H1 (cell line): ENCODE measurements around the gene ETFDH. TPM values are rescaled to one million over a fixed set of nuclear protein-coding genes. Genes with fewer than 3 reads are reported as not detected.

ENCODE experiments used
- CTCF ChIA-PET: fragments of 300-600 bp; sonication (Branson Sonifier 250); formaldehyde crosslinking; loops from one replicate; lab custom pipeline; 2021; ENCODE audit not compliant: partially characterized antibody; lab: Charles Lee
- POLR2A ChIA-PET: fragments of 300-600 bp; sonication (Branson Sonifier 250); formaldehyde crosslinking; loops from one replicate; lab custom pipeline; 2021; ENCODE audit warnings: inconsistent platforms; ENCODE audit not compliant: partially characterized antibody; lab: Charles Lee
- DNase-seq, 2 experiments: peaks; one replicate each; pipeline versions ENCODE4 v3.0.0 to v3.0.0-alpha.2; 2010 to 2022; ENCODE audit warnings: low spot score in 2 of 2, low read depth in 1 of 2, mixed read lengths in 1 of 2
- FAIRE-seq: peaks from 2 replicates; lab custom pipeline; 2011; peaks lifted over from hg19 to GRCh38; lab: Jason Lieb, UNC
- H2AFZ ChIP-seq: 2 replicates; pipeline ENCODE4 v1.8.1; 2012; ENCODE audit warnings: low read length, inconsistent platforms
- H2AK5ac ChIP-seq: 2 replicates; pipeline ENCODE4 v1.6.1; 2013; ENCODE audit warnings: low read depth, low read length
- H2BK120ac ChIP-seq: replicated peaks from 2 replicates; pipeline ENCODE3; 2013; ENCODE audit warnings: low read depth, low read length, inconsistent platforms
- H2BK12ac ChIP-seq: 2 replicates; pipeline ENCODE4 v1.6.1; 2013; ENCODE audit warnings: low read depth, low read length
- H2BK15ac ChIP-seq: 2 replicates; pipeline ENCODE4 v1.6.1; 2013; ENCODE audit warnings: low read length
- H2BK20ac ChIP-seq: 2 replicates; pipeline ENCODE4 v1.6.1; 2013; ENCODE audit warnings: low read length
- H2BK5ac ChIP-seq: 2 replicates; pipeline ENCODE4 v1.6.1; 2013; ENCODE audit warnings: low read depth, low read length
- H3K14ac ChIP-seq: 2 replicates; pipeline ENCODE4 v1.6.1; 2013; ENCODE audit warnings: inconsistent platforms; ENCODE audit not compliant: insufficient read length
- H3K18ac ChIP-seq: 2 replicates; pipeline ENCODE4 v1.6.1; 2013; ENCODE audit warnings: low read length; ENCODE audit errors: extremely low read depth
- H3K23ac ChIP-seq: 2 replicates; pipeline ENCODE4 v1.6.1; 2013; ENCODE audit warnings: inconsistent platforms; ENCODE audit not compliant: insufficient read length
- H3K23me2 ChIP-seq: 2 replicates; pipeline ENCODE4 v1.6.1; 2013; ENCODE audit warnings: low read depth, low read length
- H3K27ac ChIP-seq: 2 replicates; pipeline ENCODE4 v1.6.1; 2011; ENCODE audit warnings: low read depth, low read length, inconsistent platforms
- H3K27me3 ChIP-seq, 4 experiments: replicated peaks in 1 of 4; 1 replicate in 1 of 4; 2 replicates in 3 of 4; pipeline versions ENCODE4 v1.6.1 to v1.8.1; 2011 to 2013; ENCODE audit warnings: low read length in 3 of 4, mild to moderate bottlenecking in 3 of 4, inconsistent platforms in 2 of 4, mixed read lengths in 2 of 4, moderate library complexity in 1 of 4; ENCODE audit not compliant: control insufficient read depth in 3 of 4, insufficient read depth in 3 of 4; ENCODE audit errors: extremely low read depth in 1 of 4
- H3K36me3 ChIP-seq, 4 experiments: 2 replicates each; pipeline versions ENCODE4 v1.6.1 to v1.8.1; 2011 to 2013; ENCODE audit warnings: mild to moderate bottlenecking in 4 of 4, low read length in 3 of 4, moderate library complexity in 2 of 4, control low read depth in 1 of 4, inconsistent platforms in 1 of 4; ENCODE audit not compliant: insufficient read depth in 4 of 4, control insufficient read depth in 2 of 4
- H3K4ac ChIP-seq: replicated peaks from 2 replicates; pipeline ENCODE3; 2013; ENCODE audit warnings: low read length, low read depth, mixed read lengths, inconsistent platforms; ENCODE audit not compliant: insufficient read length
- H3K4me1 ChIP-seq, 4 experiments: replicated peaks in 1 of 4; 1 replicate in 1 of 4; 2 replicates in 3 of 4; pipeline versions ENCODE4 v1.6.1 to v1.8.1; 2011 to 2013; ENCODE audit warnings: low read length in 3 of 4, inconsistent platforms in 2 of 4, mixed read lengths in 1 of 4; ENCODE audit not compliant: insufficient read depth in 4 of 4, control insufficient read depth in 3 of 4
- H3K4me2 ChIP-seq, 2 experiments: 2 replicates each; pipeline versions ENCODE4 v1.6.1 to v1.8.1; 2011 to 2013; ENCODE audit warnings: low read depth in 2 of 2, low read length in 2 of 2, control low read depth in 1 of 2, inconsistent platforms in 1 of 2, mild to moderate bottlenecking in 1 of 2; ENCODE audit not compliant: insufficient read depth in 1 of 2
- H3K4me3 ChIP-seq, 4 experiments: fragments of 200-600, 300-600 bp in 1 of 4; sonication (generic), shearing (Covaris generic), sonication (Bioruptor Twin) in 1 of 4; 2 replicates each; pipeline versions ENCODE4 v1.5.1 to v1.8.1; 2011 to 2016; ENCODE audit warnings: low read length in 4 of 4, low read depth in 3 of 4, control low read depth in 2 of 4, inconsistent platforms in 2 of 4, mild to moderate bottlenecking in 2 of 4, mixed read lengths in 1 of 4, moderate library complexity in 1 of 4; ENCODE audit not compliant: insufficient read depth in 2 of 4; ENCODE audit errors: extremely low read depth in 1 of 4
- H3K56ac ChIP-seq: replicated peaks from 2 replicates; pipeline ENCODE3; 2013; ENCODE audit warnings: low read depth, mild to moderate bottlenecking, mixed read lengths, low read length, inconsistent platforms; ENCODE audit not compliant: insufficient read length
- H3K79me1 ChIP-seq: 2 replicates; pipeline ENCODE4 v1.6.1; 2013; ENCODE audit warnings: low read depth, low read length, control low read depth
- H3K79me2 ChIP-seq, 2 experiments: 2 replicates each; pipeline versions ENCODE4 v1.6.1 to v1.8.1; 2012 to 2013; ENCODE audit warnings: low read length in 2 of 2, mild to moderate bottlenecking in 2 of 2, inconsistent platforms in 1 of 2; ENCODE audit not compliant: insufficient read depth in 2 of 2, control insufficient read depth in 1 of 2
- H3K9ac ChIP-seq, 4 experiments: replicated peaks in 1 of 4; 1 replicate in 1 of 4; 2 replicates in 3 of 4; pipeline versions ENCODE4 v1.6.1 to v1.8.1; 2011 to 2013; ENCODE audit warnings: low read depth in 3 of 4, low read length in 3 of 4, control low read depth in 2 of 4, mild to moderate bottlenecking in 2 of 4, moderate library complexity in 2 of 4, inconsistent platforms in 1 of 4; ENCODE audit errors: extremely low read depth in 1 of 4
- H3K9me3 ChIP-seq, 2 experiments: 2 replicates each; pipeline versions ENCODE4 v1.6.1 to v1.8.1; 2012 to 2013; ENCODE audit warnings: mild to moderate bottlenecking in 2 of 2, moderate library complexity in 2 of 2, control low read depth in 1 of 2, inconsistent platforms in 1 of 2, low read depth in 1 of 2, low read length in 1 of 2, mixed read lengths in 1 of 2; ENCODE audit not compliant: insufficient read depth in 2 of 2
- H4K20me1 ChIP-seq, 2 experiments: replicated peaks in 1 of 2; 2 replicates each; pipeline versions ENCODE3 to v1.8.1; 2011 to 2013; ENCODE audit warnings: inconsistent platforms in 2 of 2, low read length in 2 of 2, mild to moderate bottlenecking in 1 of 2; ENCODE audit not compliant: insufficient read depth in 2 of 2, control insufficient read depth in 1 of 2
- H4K5ac ChIP-seq: 2 replicates; pipeline ENCODE4 v1.6.1; 2013; ENCODE audit warnings: low read length, low read depth, mixed read lengths, inconsistent platforms; ENCODE audit not compliant: insufficient read length
- H4K8ac ChIP-seq: 2 replicates; pipeline ENCODE4 v1.8.0; 2013; ENCODE audit warnings: mild to moderate bottlenecking, moderate library complexity, low read length, inconsistent platforms; ENCODE audit not compliant: insufficient read depth; ENCODE audit errors: extremely low read depth
- H4K91ac ChIP-seq: replicated peaks from 2 replicates; pipeline ENCODE3; 2013; ENCODE audit warnings: low read length, mixed read lengths, inconsistent platforms; ENCODE audit not compliant: insufficient read length
- CHD1 ChIP-seq: IDR thresholded peaks from 2 replicates; pipeline ENCODE4 v1.6.1; 2012; ENCODE audit warnings: low read depth, low read length, improper control_type of control experiment
- CTCF ChIP-seq, 3 experiments: IDR thresholded peaks; 1 replicate in 2 of 3; 2 replicates in 1 of 3; pipeline versions ENCODE4 v1.5.1 to v1.6.1; 2011; ENCODE audit warnings: low read length in 3 of 3, mild to moderate bottlenecking in 3 of 3, inconsistent platforms in 2 of 3, low read depth in 1 of 3, moderate library complexity in 1 of 3; ENCODE audit not compliant: insufficient read depth in 1 of 3; ENCODE audit errors: control extremely low read depth in 1 of 3
- POLR2A ChIP-seq, 2 experiments: IDR thresholded peaks; 1 replicate in 1 of 2; 2 replicates in 1 of 2; pipeline ENCODE4 v1.6.1; 2011; ENCODE audit warnings: low read depth in 2 of 2, low read length in 2 of 2, mild to moderate bottlenecking in 2 of 2; ENCODE audit errors: control extremely low read depth in 1 of 2
- ZNF274 ChIP-seq: IDR thresholded peaks from 2 replicates; pipeline ENCODE4 v1.7.0; 2012; ENCODE audit warnings: low read length, borderline replicate concordance; ENCODE audit errors: extremely low read depth
- WGBS, 2 experiments: shearing (Covaris generic) in 1 of 2; methylation state at CpG; one replicate each; pipeline versions ENCODE4 v1.1.6 to v1.1.7; 2013 to 2015; ENCODE audit warnings: low lambda C conversion rate in 2 of 2, mixed read lengths in 2 of 2, inconsistent platforms in 1 of 2, low coverage in 1 of 2, missing lambda C conversion rate in 1 of 2; ENCODE audit not compliant: insufficient replicate concordance in 2 of 2, insufficient coverage in 1 of 2, insufficient read length in 1 of 2; ENCODE audit errors: extremely low coverage in 1 of 2, missing lambda C conversion rate in 1 of 2; 5-methylcytosine and 5-hydroxymethylcytosine counted together
- polyA plus RNA-seq, 7 experiments: library from polyadenylated mRNA; depleted of rRNA in 3 of 7; stranded (reverse) in 5 of 7; unstranded in 2 of 7; fragments of >200 nt in 5 of 7; fragments of 200-250 nt in 2 of 7; gene quantifications; 1 replicate in 5 of 7; 2 replicates in 1 of 7; 4 replicates in 1 of 7; pipeline versions ENCODE4 v1.2.1 to v1.2.3, GENCODE V29; 2011 to 2013; ENCODE audit warnings: missing spikeins in 2 of 7, mixed read lengths in 2 of 7
- total RNA-seq: library from RNA; stranded (reverse); fragmentation: NEBNext Ultra II Directional; extraction: Animal tissue kit (Norgen Biotek cat#: 25700); gene quantifications from 2 replicates; pipeline ENCODE4 v1.2.1, GENCODE V29; 2021

ETFDH gene
- total and polyA plus RNA-seq, 2 of the 8 experiments (the other 6 are each of a cell fraction or from before 2014, with no cell fraction given) = 11.3 to 15.7 TPM

- Histone ChIP-seq H3K4me2 (no peak overlapping the region), H2BK120ac (no peak overlapping the region), H3K23me2 (no peaks in the 10 kb centered on the region), H2BK5ac (no peak overlapping the region), H4K5ac (no peak overlapping the region), H3K27ac (no peak overlapping the region), H3K56ac (no peak overlapping the region), H3K27me3 (no peaks in the 10 kb centered on the region), H3K9ac (no peak overlapping the region), H4K91ac (no peak overlapping the region), H3K36me3 (peaks cover 10 to 93% (median 63%) of the 10 kb centered on the region in 4 experiments), H3K4ac (no peak overlapping the region), H4K8ac (no peak overlapping the region), H3K9me3 (no peaks in the 10 kb centered on the region), H2BK20ac (no peak overlapping the region), H2BK15ac (no peak overlapping the region), H2AK5ac (no peak overlapping the region), H3K4me3 (no peak overlapping the region), H2AFZ (no peak overlapping the region)
- CTCF ChIA-PET = no interaction called here
- 85% methylated on average over 3 of the region's 3 CpGs; no CpG with 5 or more reads in 1 of the 2 experiments for WGBS, 2 experiments
- DNase-seq (no peak), FAIRE-seq (no peak)
- TF ChIP-seq POLR2A (IDR thresholded peaks at IDR 0.05; ENCODE audit: control extremely low read depth in 1 of 2, low read depth in 2 of 2, low read length in 2 of 2) = no peak
- no peak for TF ChIP-seq CHD1
- TF ChIP-seq CTCF (IDR thresholded peaks at IDR 0.05; ENCODE audit: control extremely low read depth in 1 of 3, insufficient read depth in 1 of 3, low read depth in 1 of 3, low read length in 3 of 3) = no peak
- TF ChIP-seq ZNF274 = no peak
- TF ChIP-seq, all 59 proteins: peak for 0
- Histone ChIP-seq H4K20me1 (peaks cover 0 to 2% of the 10 kb centered on the region in 2 experiments), H3K79me2 (peaks cover 0 to 9% of the 10 kb centered on the region in 2 experiments; a peak in 2 of 4 replicates), H3K14ac (no peak overlapping the region), H3K18ac (no peak overlapping the region), H2BK12ac (no peak overlapping the region), H3K4me1 (no peaks in the 10 kb centered on the region), H3K23ac (no peak overlapping the region), H3K79me1 (peaks cover 2% of the 10 kb centered on the region; the same call in 1 of the 2 replicates)
- POLR2A ChIA-PET = no interaction called here
Measured at GRCh38 chr4:158715802-158716201, 43.7 kb downstream of the ETFDH start.
